Loucy (cell line): ENCODE measurements around the gene BCL11A.

Source experiments
- CTCF ChIP-seq: fragments of 200-600 bp; sonication (generic); conservative IDR thresholded peaks from 2 replicates; pipeline ENCODE4 v1.5.1; 2014; ENCODE audit warnings: mild to moderate bottlenecking, antibody characterized with exemption, low read length
- EZH2phosphoT487 ChIP-seq: fragments of 200-600 bp; IDR thresholded peaks from 2 replicates; pipeline ENCODE4 v1.6.1; 2018; ENCODE audit warnings: antibody characterized with exemption, mild to moderate bottlenecking, moderate library complexity, borderline replicate concordance

DNA sequence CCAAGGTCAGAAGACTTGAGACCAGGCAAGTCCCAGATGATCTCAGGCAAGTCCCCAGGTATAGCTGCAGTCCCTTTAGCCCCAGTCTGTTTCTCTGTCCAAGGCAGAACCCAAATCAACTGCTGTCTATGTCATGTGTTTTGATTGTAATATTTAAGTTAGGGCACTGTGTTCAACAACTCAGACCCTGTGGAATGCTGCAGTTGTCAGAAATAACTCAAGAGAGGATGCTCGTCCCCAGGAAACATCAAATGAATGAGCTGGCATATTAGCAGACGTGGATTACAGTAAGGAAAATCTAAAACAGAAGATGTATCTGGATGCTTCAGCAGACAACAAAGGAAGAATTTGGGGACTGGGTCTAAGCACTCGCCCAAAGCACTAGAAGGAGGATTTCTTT is 70.1 kb downstream of the BCL11A start:
- TF ChIP-seq CTCF (no peak), EZH2phosphoT487 (no peak)
